Neural crest cell (in vitro differentiated cells): ENCODE results near the gene ESRP2. TPM values are rescaled to one million over a fixed set of nuclear protein-coding genes. Genes with fewer than 3 reads are reported as not detected.

Source experiments
- DNase-seq: peaks from one replicate; pipeline ENCODE4 v3.0.0; 2021; ENCODE audit warnings: low read depth, mixed read lengths, low spot score
- H3K27ac Mint-ChIP-seq: one replicate; pipeline ENCODE4 v1.8.0; 2021; ENCODE audit warnings: mild to moderate bottlenecking, mixed read lengths; ENCODE audit not compliant: unreplicated experiment
- H3K27me3 Mint-ChIP-seq: 2 replicates; pipeline ENCODE4 v1.8.0; 2021; ENCODE audit warnings: low read depth, mild to moderate bottlenecking, mixed read lengths
- H3K36me3 Mint-ChIP-seq: 2 replicates; pipeline ENCODE4 v1.8.0; 2021; ENCODE audit warnings: low read depth, mild to moderate bottlenecking, mixed read lengths
- H3K4me1 Mint-ChIP-seq: 2 replicates; pipeline ENCODE4 v1.8.0; 2021; ENCODE audit warnings: mixed read lengths
- H3K4me3 Mint-ChIP-seq: one replicate; pipeline ENCODE4 v1.8.0; 2021; ENCODE audit warnings: mild to moderate bottlenecking, mixed read lengths
- H3K9me3 Mint-ChIP-seq: 2 replicates; pipeline ENCODE4 v1.8.0; 2021; ENCODE audit warnings: mixed read lengths
- CTCF ChIP-seq: fragments of 200-600 bp; sonication (generic); conservative IDR thresholded peaks from 2 replicates; pipeline ENCODE4 v1.5.0; 2021; ENCODE audit warnings: antibody characterized with exemption, mild to moderate bottlenecking
- total RNA-seq: library from RNA; stranded (reverse); gene quantifications from 2 replicates; pipeline ENCODE4 v1.2.1, GENCODE V29; 2021

ESRP2 gene
- total RNA-seq, 1 donor from 2014 or later = 0.23 TPM

GRCh38 chr16:68263559-68264127 is 27.7 kb upstream of the ESRP2 start:
- H3K9me3 Mint-ChIP-seq = no peaks in the 10 kb centered on the region
- no peak for DNase-seq
- no peak for TF ChIP-seq CTCF
- no peaks in the 10 kb centered on the region for H3K27me3 Mint-ChIP-seq
- peaks cover 26% of the 10 kb centered on the region for H3K4me1 Mint-ChIP-seq
- H3K27ac Mint-ChIP-seq = peak overlapping the region; percentile 92
- H3K36me3 Mint-ChIP-seq = no peaks in the 10 kb centered on the region
- H3K4me3 Mint-ChIP-seq = peak overlapping the region; percentile 92

- H3K9me3 Mint-ChIP-seq = no peaks in the 10 kb centered on the region
- no peak for DNase-seq
- no peak overlapping the region for H3K27ac Mint-ChIP-seq
- H3K27me3 Mint-ChIP-seq = no peaks in the 10 kb centered on the region
- H3K4me1 Mint-ChIP-seq = peaks cover 7% of the 10 kb centered on the region
- no peak overlapping the region for H3K4me3 Mint-ChIP-seq
- H3K36me3 Mint-ChIP-seq = no peaks in the 10 kb centered on the region
- TF ChIP-seq CTCF = no peak
These were observed 23.3 kb upstream of the ESRP2 start for GRCh38 chr16:68259007-68259825.

GRCh38 chr16:68257906-68258800 is 22.2 kb upstream of the ESRP2 start:
- Mint-ChIP-seq H3K27me3 (no peaks in the 10 kb centered on the region), H3K36me3 (no peaks in the 10 kb centered on the region), H3K4me3 (peak overlapping the region; percentile 54), H3K27ac (peak overlapping the region; percentile 19), H3K4me1 (peaks cover 2% of the 10 kb centered on the region), H3K9me3 (no peaks in the 10 kb centered on the region)
- no peak for TF ChIP-seq CTCF
- no peak for DNase-seq

GRCh38 chr16:68257251-68257905 is 21.5 kb upstream of the ESRP2 start:
- no peak for DNase-seq
- Mint-ChIP-seq H3K36me3 (no peaks in the 10 kb centered on the region), H3K27ac (peak overlapping the region; percentile 19), H3K4me3 (no peak overlapping the region), H3K4me1 (no peaks in the 10 kb centered on the region), H3K27me3 (no peaks in the 10 kb centered on the region), H3K9me3 (no peaks in the 10 kb centered on the region)
- no peak for TF ChIP-seq CTCF

- Mint-ChIP-seq H3K36me3 (no peaks in the 10 kb centered on the region), H3K27ac (no peak overlapping the region), H3K4me1 (no peaks in the 10 kb centered on the region), H3K9me3 (no peaks in the 10 kb centered on the region), H3K27me3 (no peaks in the 10 kb centered on the region), H3K4me3 (no peak overlapping the region)
- TF ChIP-seq CTCF = no peak
- no peak for DNase-seq
These were observed 19.8 kb upstream of the ESRP2 start for GRCh38 chr16:68255712-68256111.
